Left lung (tissue), 10 donors: Measurements from ENCODE around the gene DNMT1. TPM values are rescaled to one million over a fixed set of nuclear protein-coding genes. Genes with fewer than 3 reads are reported as not detected.
"Not testable (repeated sequence)": the region's sequence is repeated elsewhere in the genome, so short reads cannot be mapped to it uniquely, and the experiment has no call there.

Source experiments
- ATAC-seq: fragments of 200-7000 bp; cut with Tn5 transposase; one replicate; pipeline ENCODE4 v1.9.1; 2020; ENCODE audit warnings: moderate library complexity
- DNase-seq, 4 donors: peaks; one replicate each; pipeline ENCODE4 v3.0.0-alpha.2; 2013 to 2020
- H3K27ac ChIP-seq, 2 donors: fragments of 200-600 bp; sonication (generic) in 1 of 2; one replicate each; pipeline versions ENCODE4 v1.5.0 to v1.8.0; 2020 to 2021
- H3K27me3 ChIP-seq, 2 donors: fragments of 200-600 bp; sonication (generic) in 1 of 2; one replicate each; pipeline versions ENCODE4 v1.5.0 to v1.8.0; 2020 to 2021
- H3K36me3 ChIP-seq, 2 donors: fragments of 200-600 bp; sonication (generic) in 1 of 2; one replicate each; pipeline versions ENCODE4 v1.5.0 to v1.8.0; 2020 to 2021
- H3K4me1 ChIP-seq, 2 donors: fragments of 200-600 bp; one replicate each; pipeline ENCODE4 v1.8.0; 2021
- H3K4me3 ChIP-seq, 2 donors: fragments of 200-600 bp; sonication (generic) in 1 of 2; one replicate each; pipeline versions ENCODE4 v1.5.0 to v1.8.0; 2020 to 2021; ENCODE audit warnings: mild to moderate bottlenecking in 1 of 2
- H3K9me3 ChIP-seq, 2 donors: fragments of 200-600 bp; sonication (generic) in 1 of 2; one replicate each; pipeline versions ENCODE4 v1.5.0 to v1.8.0; 2020 to 2021
- CTCF ChIP-seq, 2 donors: fragments of 200-600 bp; sonication (generic) in 1 of 2; IDR thresholded peaks; one replicate each; pipeline versions ENCODE4 v1.5.0 to v1.8.0; 2021; ENCODE audit warnings: antibody characterized with exemption in 2 of 2
- intact Hi-C, 2 donors: fragments of 100-400 bp; cut with DNase I; formaldehyde crosslinking; loops; one replicate each; pipeline versions ENCODE4 v1.11.2 to v1.14.2; 2022
- polyA plus RNA-seq, 6 donors: library from polyadenylated mRNA; unstranded; fragments of 120-200 nt; gene quantifications; one replicate each; pipeline ENCODE4 v1.2.1, GENCODE V29; 2013; ENCODE audit not compliant: insufficient read length in 6 of 6
- total RNA-seq, 2 donors: library from RNA; stranded (reverse); fragmentation: NEBNext Ultra II Directional; extraction: Animal tissue kit (Norgen Biotek cat#: 25700); gene quantifications; one replicate each; pipeline ENCODE4 v1.2.1, GENCODE V29; 2021
- donor health status: DM: no; HTN: yes; CAD: no.
- donor health status: DM: no; HTN: no; CAD: no.

Gene DNMT1
- total and polyA plus RNA-seq, 8 donors = 65.1 to 191 (median 144) TPM

DNA sequence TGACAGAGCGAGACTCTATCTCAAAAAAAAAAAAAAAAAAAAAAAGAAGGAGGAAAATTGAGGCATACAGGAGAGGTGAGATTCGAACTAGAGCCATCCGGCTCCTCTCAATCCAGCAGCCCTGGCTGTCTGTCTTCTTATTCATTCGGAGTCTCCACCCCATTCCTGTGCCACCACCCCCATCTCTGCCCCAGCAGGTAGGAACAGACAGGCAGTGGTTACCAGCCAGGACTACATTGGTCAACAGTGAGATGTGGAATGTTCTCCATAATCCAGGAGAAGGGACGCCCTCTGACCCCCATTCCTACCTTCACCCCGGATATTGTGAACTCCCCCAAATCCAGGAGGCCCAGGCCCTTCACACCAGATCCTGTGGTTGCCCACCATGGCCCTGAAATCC lies 42.9 kb upstream of the DNMT1 start:
- Histone ChIP-seq H3K4me3 (no peak overlapping the region), H3K4me1 (peaks cover 20 to 43% of the 10 kb centered on the region in 2 donors), H3K36me3 (no peaks in the 10 kb centered on the region), H3K27me3 (no peaks in the 10 kb centered on the region), H3K9me3 (no peaks in the 10 kb centered on the region), H3K27ac (peak overlapping the region; percentile 33 to 70)
- ATAC-seq (peak; percentile 47), DNase-seq (no peak)
- intact Hi-C loops = no loop called here
- TF ChIP-seq CTCF (IDR thresholded peaks at IDR 0.05) = no peak

DNA sequence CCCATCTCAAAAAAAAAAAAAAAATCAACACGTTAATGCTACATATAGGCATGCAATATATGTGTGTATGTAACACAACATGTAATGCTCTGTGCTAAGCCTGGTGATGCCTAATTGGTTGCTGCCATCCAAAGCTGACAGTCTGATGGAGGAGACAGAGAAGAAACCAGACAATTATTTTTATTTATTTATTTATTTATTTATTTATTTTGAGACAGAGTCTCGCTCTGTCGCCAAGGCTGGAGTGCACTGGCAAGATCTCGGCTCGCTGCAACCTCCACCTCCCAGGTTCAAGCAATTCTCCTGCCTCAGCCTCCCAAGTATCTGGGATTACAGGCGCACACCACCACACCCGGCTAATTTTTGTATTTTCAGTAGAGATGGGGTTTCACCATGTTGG lies 40.7 kb upstream of the DNMT1 start:
- Histone ChIP-seq H3K27me3 (peaks cover 0 to 11% of the 10 kb centered on the region in 2 donors), H3K4me1 (peaks cover 20 to 45% of the 10 kb centered on the region in 2 donors), H3K27ac (peak overlapping the region; percentile 76 to 81)
- intact Hi-C loops, ATAC-seq, H3K9me3 ChIP-seq, DNase-seq, H3K4me3 ChIP-seq, H3K36me3 ChIP-seq: not testable (repeated sequence)

DNA sequence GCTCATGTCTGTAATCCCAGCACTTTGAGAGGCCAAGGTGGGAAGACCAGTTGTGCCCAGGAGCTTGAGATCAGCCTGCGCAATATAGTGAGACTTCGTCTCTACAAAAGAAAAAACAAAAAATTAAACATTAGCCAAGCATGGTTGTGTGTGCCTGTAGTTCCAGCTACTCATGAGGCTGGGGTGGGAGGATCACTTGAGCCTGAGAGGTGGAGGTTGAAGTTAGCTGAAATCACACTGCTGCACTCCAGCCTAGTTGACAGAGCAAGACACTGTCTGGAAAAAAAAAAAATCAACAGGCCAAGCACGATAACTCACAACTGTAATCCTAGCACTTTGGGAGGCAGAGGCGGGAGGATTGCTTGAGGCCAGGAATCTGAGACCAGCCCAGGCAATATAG lies 40.2 kb upstream of the DNMT1 start:
- TF ChIP-seq CTCF (IDR thresholded peaks at IDR 0.05) = no peak

GRCh38 chr19:10233946-10234345 lies 39.2 kb upstream of the DNMT1 start:
- H3K27me3 ChIP-seq = peaks cover 0 to 20% of the 10 kb centered on the region in 2 donors
- intact Hi-C loops = no loop called here
- H3K4me3 ChIP-seq = no peak overlapping the region
- no peaks in the 10 kb centered on the region for H3K9me3 ChIP-seq
- no peak for TF ChIP-seq CTCF (IDR thresholded peaks at IDR 0.05)
- ATAC-seq = no peak
- DNase-seq = no peak
- H3K27ac ChIP-seq = no peak overlapping the region
- H3K4me1 ChIP-seq = peaks cover 20 to 54% of the 10 kb centered on the region in 2 donors
- H3K36me3 ChIP-seq = no peaks in the 10 kb centered on the region

More for the DNA sequence above, 40.2 kb upstream of the DNMT1 start:
- peaks cover 0 to 15% of the 10 kb centered on the region in 2 donors for H3K27me3 ChIP-seq
- no peak overlapping the region for H3K4me3 ChIP-seq
- H3K9me3 ChIP-seq = no peaks in the 10 kb centered on the region
- H3K36me3 ChIP-seq = no peaks in the 10 kb centered on the region
- H3K27ac ChIP-seq = peak overlapping the region in 1 of 2 donors; percentile 24
- DNase-seq = no peak
- ATAC-seq = no peak
- H3K4me1 ChIP-seq = peaks cover 20 to 49% of the 10 kb centered on the region in 2 donors
- intact Hi-C loops = no loop called here

GRCh38 chr19:10231612-10232228 lies 37.0 kb upstream of the DNMT1 start:
- H3K4me3 ChIP-seq = peak overlapping the region; percentile 83 to 93
- no peak for ATAC-seq
- H3K9me3 ChIP-seq = no peaks in the 10 kb centered on the region

More at GRCh38 chr19:10231612-10232228, 37.0 kb upstream of the DNMT1 start:
- intact Hi-C loops = no loop called here
- peaks cover 0 to 20% of the 10 kb centered on the region in 2 donors for H3K27me3 ChIP-seq
- peak overlapping the region; percentile 88 to 91 for H3K27ac ChIP-seq
- TF ChIP-seq CTCF (IDR thresholded peaks at IDR 0.05) = no peak
- H3K4me1 ChIP-seq = peaks cover 7 to 40% of the 10 kb centered on the region in 2 donors
- DNase-seq = no peak
- no peaks in the 10 kb centered on the region for H3K36me3 ChIP-seq
